ENCODE data around the gene NKX2-2. TPM values are rescaled to one million over a fixed set of nuclear protein-coding genes. Genes with fewer than 3 reads are reported as not detected.

The NKX2-2 gene
- total RNA-seq, 1 donor from 2014 or later: not detected

GRCh38 chr20:21501184-21501583 lies 12.7 kb downstream of the NKX2-2 start:
- H3K27ac Mint-ChIP-seq (ENCODE audit: unreplicated experiment): no peak overlapping the region
- TF ChIP-seq EZH2 (IDR thresholded peaks at IDR 0.05; ENCODE audit: insufficient read depth, low read length) (no peak), CTCF (IDR thresholded peaks at IDR 0.05; ENCODE audit: insufficient read depth, low read depth, low read length) (no peak)
- peaks cover 7% of the 10 kb centered on the region for H3K9me3 Mint-ChIP-seq (ENCODE audit: unreplicated experiment)
- H3K9ac ChIP-seq (ENCODE audit: low read length): no peak overlapping the region
- H3K4me1 Mint-ChIP-seq (ENCODE audit: low read depth, unreplicated experiment): peaks cover 10% of the 10 kb centered on the region
- no peaks in the 10 kb centered on the region for H3K79me2 ChIP-seq (ENCODE audit: insufficient read depth, low read length)
- DNase-seq (ENCODE audit: low read depth) (no peak), FAIRE-seq (no peak)
- no peaks in the 10 kb centered on the region for H3K36me3 Mint-ChIP-seq (ENCODE audit: low read depth, unreplicated experiment)
- H3K4me3 Mint-ChIP-seq (ENCODE audit: unreplicated experiment): no peak overlapping the region
- no peak overlapping the region for H3K4me2 ChIP-seq (ENCODE audit: low read length)
- peaks cover 8% of the 10 kb centered on the region for H3K4me1 ChIP-seq (ENCODE audit: insufficient read depth, low read length)
- no peak overlapping the region for H2AFZ ChIP-seq (ENCODE audit: low read depth, low read length)
- H3K27me3 ChIP-seq (ENCODE audit: insufficient read depth, low read length): peaks cover 23% of the 10 kb centered on the region
- peaks cover 6% of the 10 kb centered on the region for H4K20me1 ChIP-seq (ENCODE audit: insufficient read depth, low read length)
- H3K36me3 ChIP-seq (ENCODE audit: insufficient read depth, low read length): no peaks in the 10 kb centered on the region
- H3K27me3 Mint-ChIP-seq (ENCODE audit: low read depth, unreplicated experiment): peaks cover 24% of the 10 kb centered on the region
- H3K4me3 ChIP-seq (ENCODE audit: insufficient read depth, low read depth, low read length): no peak overlapping the region
- H3K27ac ChIP-seq (ENCODE audit: low read depth, low read length): no peak overlapping the region
- H3K9me3 ChIP-seq (ENCODE audit: insufficient read depth, low read depth, low read length): no peaks in the 10 kb centered on the region

GRCh38 chr20:21500599-21500998 lies 13.3 kb downstream of the NKX2-2 start:
- peaks cover 7% of the 10 kb centered on the region for H3K9me3 Mint-ChIP-seq (ENCODE audit: unreplicated experiment)
- Histone ChIP-seq H2AFZ (ENCODE audit: low read depth, low read length) (no peak overlapping the region), H3K27ac (ENCODE audit: low read depth, low read length) (no peak overlapping the region), H3K9me3 (ENCODE audit: insufficient read depth, low read depth, low read length) (no peaks in the 10 kb centered on the region), H3K4me2 (ENCODE audit: low read length) (no peak overlapping the region), H3K79me2 (ENCODE audit: insufficient read depth, low read length) (no peaks in the 10 kb centered on the region), H3K4me3 (ENCODE audit: insufficient read depth, low read depth, low read length) (no peak overlapping the region), H3K9ac (ENCODE audit: low read length) (no peak overlapping the region), H4K20me1 (ENCODE audit: insufficient read depth, low read length) (peaks cover 6% of the 10 kb centered on the region), H3K27me3 (ENCODE audit: insufficient read depth, low read length) (peaks cover 21% of the 10 kb centered on the region), H3K4me1 (ENCODE audit: insufficient read depth, low read length) (peaks cover 2% of the 10 kb centered on the region), H3K36me3 (ENCODE audit: insufficient read depth, low read length) (no peaks in the 10 kb centered on the region)
- no peak for TF ChIP-seq EZH2 (IDR thresholded peaks at IDR 0.05; ENCODE audit: insufficient read depth, low read length)
- no peak for TF ChIP-seq CTCF (IDR thresholded peaks at IDR 0.05; ENCODE audit: insufficient read depth, low read depth, low read length)
- H3K27me3 Mint-ChIP-seq (ENCODE audit: low read depth, unreplicated experiment): peaks cover 24% of the 10 kb centered on the region
- no peak for DNase-seq (ENCODE audit: low read depth)
- peaks cover 10% of the 10 kb centered on the region for H3K4me1 Mint-ChIP-seq (ENCODE audit: low read depth, unreplicated experiment)
- H3K4me3 Mint-ChIP-seq (ENCODE audit: unreplicated experiment): no peak overlapping the region
- H3K27ac Mint-ChIP-seq (ENCODE audit: unreplicated experiment): no peak overlapping the region
- H3K36me3 Mint-ChIP-seq (ENCODE audit: low read depth, unreplicated experiment): no peaks in the 10 kb centered on the region
- no peak for FAIRE-seq

GRCh38 chr20:21499641-21500040 lies 14.2 kb downstream of the NKX2-2 start:
- TF ChIP-seq CTCF (IDR thresholded peaks at IDR 0.05; ENCODE audit: insufficient read depth, low read depth, low read length) (no peak), EZH2 (IDR thresholded peaks at IDR 0.05; ENCODE audit: insufficient read depth, low read length) (no peak)
- no peaks in the 10 kb centered on the region for H3K79me2 ChIP-seq (ENCODE audit: insufficient read depth, low read length)
- no peak overlapping the region for H2AFZ ChIP-seq (ENCODE audit: low read depth, low read length)
- peaks cover 17% of the 10 kb centered on the region for H3K27me3 Mint-ChIP-seq (ENCODE audit: low read depth, unreplicated experiment)
- H3K4me1 Mint-ChIP-seq (ENCODE audit: low read depth, unreplicated experiment): peaks cover 10% of the 10 kb centered on the region
- DNase-seq (ENCODE audit: low read depth): no peak
- H4K20me1 ChIP-seq (ENCODE audit: insufficient read depth, low read length): peaks cover 1% of the 10 kb centered on the region
- no peaks in the 10 kb centered on the region for H3K9me3 ChIP-seq (ENCODE audit: insufficient read depth, low read depth, low read length)
- no peaks in the 10 kb centered on the region for H3K36me3 ChIP-seq (ENCODE audit: insufficient read depth, low read length)
- no peaks in the 10 kb centered on the region for H3K36me3 Mint-ChIP-seq (ENCODE audit: low read depth, unreplicated experiment)
- no peaks in the 10 kb centered on the region for H3K4me1 ChIP-seq (ENCODE audit: insufficient read depth, low read length)
- H3K27ac ChIP-seq (ENCODE audit: low read depth, low read length): no peak overlapping the region
- no peak overlapping the region for H3K27ac Mint-ChIP-seq (ENCODE audit: unreplicated experiment)
- H3K27me3 ChIP-seq (ENCODE audit: insufficient read depth, low read length): peaks cover 17% of the 10 kb centered on the region
- H3K4me2 ChIP-seq (ENCODE audit: low read length): no peak overlapping the region
- peaks cover 1% of the 10 kb centered on the region for H3K9me3 Mint-ChIP-seq (ENCODE audit: unreplicated experiment)
- H3K4me3 Mint-ChIP-seq (ENCODE audit: unreplicated experiment): no peak overlapping the region
- no peak for FAIRE-seq
- H3K9ac ChIP-seq (ENCODE audit: low read length): no peak overlapping the region
- no peak overlapping the region for H3K4me3 ChIP-seq (ENCODE audit: insufficient read depth, low read depth, low read length)

Measured in astrocyte (in vitro differentiated cells and primary cell).